DMS 273 (cell line): ENCODE data around the gene HOXB2.
"Not testable (repeated sequence)": the region's sequence is repeated elsewhere in the genome, so short reads cannot be mapped to it uniquely, and the experiment has no call there.

ENCODE experiments used
- DNase-seq: peaks from one replicate; lab custom pipeline; 2025; ENCODE audit not compliant: unreplicated experiment; lab: John Stamatoyannopoulos, UW

Gene HOXB2

DNA sequence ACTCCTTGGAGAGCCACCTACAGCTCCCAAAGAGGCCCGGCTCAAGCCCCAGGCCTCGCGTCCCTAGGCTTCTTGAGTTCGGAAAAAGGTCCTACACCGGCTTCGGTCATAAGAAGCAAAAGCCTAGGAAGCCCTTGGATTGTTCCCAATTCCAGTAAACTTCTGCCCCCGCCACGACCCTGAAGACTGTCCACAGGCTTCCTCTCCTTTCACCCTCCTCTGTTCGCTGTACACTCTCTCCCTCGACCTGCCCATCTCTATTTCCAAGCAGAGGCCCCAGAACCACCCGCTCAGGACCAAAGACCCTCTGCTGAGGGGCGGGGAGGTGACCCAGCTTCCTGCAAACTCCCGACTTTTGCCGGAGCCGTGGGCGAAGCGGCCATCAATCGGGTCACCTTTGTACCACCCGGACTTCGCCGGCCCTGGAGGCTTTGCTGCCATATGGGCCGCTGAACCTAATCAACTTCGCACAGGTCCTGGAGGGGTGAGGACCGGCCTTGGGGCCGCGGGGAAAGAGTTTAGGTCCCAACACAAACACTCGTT lies 2.7 kb downstream of the HOXB2 start:
- no peak for DNase-seq

DNA sequence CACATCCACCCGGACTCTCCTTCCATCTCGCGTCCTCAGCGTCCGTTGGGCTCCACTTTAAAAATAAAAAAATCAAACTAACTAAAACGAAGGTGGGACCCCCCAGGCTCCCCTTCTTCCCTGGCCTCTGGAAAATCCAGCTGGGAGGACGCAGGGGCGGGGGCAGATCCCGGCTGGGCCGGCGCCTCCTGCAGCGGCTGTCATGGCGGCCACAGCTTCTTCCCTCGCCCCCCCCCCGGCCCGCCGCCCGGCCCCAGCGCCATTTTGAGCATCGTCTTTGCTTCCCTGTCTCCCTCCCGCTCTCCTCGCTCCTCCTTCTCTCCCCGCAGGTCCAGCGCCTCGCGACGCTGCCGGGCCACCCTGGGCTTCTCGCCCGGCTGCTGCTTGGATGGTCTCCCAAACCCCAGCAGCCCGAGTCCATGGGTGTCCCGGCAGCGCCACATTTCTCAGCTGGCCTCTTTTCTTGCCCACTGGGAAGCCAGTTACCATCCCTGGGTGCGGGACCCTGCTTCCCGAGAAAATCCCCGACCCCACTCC lies 3.3 kb downstream of the HOXB2 start:
- no peak for DNase-seq

DNA sequence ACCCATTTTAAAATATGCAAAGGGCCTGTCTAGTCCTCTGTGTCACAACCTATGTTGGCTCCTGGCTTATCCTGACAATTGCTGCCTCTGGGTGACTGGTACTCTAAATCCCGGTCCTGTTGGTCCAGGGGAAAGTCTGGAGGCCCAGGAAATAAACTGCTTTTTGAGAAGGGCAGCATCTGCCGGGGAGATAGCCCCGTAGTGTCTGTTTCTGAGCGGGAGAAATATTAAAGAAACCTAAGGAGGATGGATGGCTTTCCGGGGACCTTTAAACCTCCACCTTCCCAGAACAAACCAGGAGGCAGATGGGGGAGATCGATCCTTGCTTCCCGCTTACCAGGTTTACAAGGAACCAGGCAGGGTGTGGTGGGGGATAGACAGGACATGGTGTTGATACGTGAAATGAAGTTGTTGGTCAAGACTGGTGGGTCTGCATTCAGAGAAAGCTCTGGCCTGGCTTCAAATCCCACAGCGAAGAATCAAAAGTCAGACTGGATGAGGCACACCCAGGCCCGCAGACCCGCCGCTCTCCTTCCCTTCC lies 3.8 kb downstream of the HOXB2 start:
- DNase-seq = no peak

DNA sequence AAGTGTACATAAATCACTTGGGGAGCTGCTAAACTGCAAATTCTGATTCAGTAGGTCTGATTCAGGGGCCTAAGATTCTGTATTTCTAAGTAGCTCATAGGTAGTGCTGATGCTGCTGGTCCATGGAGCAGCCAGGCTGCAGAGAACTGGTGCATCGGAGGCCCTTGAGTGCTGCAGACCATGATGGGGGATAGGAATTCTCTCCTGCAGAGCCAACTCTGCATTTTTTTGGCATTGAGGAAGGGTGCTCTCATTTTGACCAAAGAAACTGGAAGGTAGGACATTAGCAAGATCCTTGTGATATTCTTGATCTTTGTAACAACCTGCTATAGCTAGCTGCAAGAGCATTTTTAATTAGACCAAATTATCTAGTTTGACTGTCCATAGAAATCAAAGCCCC lies 4.7 kb downstream of the HOXB2 start:
- no peak for DNase-seq

DNA sequence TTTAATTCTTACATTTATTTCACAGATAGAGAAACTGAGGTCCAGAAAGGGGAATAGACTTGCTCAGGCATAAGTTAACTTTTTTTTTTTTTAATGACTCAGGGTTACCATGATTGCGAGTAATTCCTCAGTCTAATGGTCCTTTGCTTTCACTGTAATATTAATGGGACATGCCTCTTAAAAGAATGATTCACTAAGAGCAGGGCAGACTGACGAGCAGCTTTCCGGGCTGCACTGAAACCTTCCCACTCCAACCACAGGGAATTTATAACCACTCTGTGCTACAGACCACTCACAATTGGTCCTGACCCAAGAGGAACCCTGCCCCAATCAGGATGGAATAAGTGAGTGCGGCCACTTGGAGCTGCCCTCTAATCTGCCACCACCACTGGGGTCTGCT lies 5.7 kb downstream of the HOXB2 start:
- DNase-seq = no peak

DNA sequence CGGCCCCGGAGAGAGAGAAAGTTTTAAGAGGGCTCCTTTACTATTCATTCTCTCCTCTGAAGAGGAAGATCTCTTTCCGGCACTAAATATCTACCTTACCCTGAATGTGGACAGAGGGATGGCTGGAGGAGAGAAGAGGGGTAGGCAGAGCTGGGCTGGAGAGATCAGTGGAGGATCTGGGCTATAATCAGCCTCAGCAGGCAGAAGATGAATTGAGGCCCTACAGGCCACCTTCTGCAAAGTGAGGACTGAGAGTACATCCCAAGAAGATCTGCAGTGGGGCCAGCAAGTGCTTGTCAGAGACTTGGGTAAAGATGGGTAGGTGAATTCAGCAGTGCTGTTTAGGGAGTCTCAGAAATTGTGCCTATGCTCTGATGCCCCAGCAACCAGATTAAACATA lies 7.6 kb downstream of the HOXB2 start:
- no peak for DNase-seq

DNA sequence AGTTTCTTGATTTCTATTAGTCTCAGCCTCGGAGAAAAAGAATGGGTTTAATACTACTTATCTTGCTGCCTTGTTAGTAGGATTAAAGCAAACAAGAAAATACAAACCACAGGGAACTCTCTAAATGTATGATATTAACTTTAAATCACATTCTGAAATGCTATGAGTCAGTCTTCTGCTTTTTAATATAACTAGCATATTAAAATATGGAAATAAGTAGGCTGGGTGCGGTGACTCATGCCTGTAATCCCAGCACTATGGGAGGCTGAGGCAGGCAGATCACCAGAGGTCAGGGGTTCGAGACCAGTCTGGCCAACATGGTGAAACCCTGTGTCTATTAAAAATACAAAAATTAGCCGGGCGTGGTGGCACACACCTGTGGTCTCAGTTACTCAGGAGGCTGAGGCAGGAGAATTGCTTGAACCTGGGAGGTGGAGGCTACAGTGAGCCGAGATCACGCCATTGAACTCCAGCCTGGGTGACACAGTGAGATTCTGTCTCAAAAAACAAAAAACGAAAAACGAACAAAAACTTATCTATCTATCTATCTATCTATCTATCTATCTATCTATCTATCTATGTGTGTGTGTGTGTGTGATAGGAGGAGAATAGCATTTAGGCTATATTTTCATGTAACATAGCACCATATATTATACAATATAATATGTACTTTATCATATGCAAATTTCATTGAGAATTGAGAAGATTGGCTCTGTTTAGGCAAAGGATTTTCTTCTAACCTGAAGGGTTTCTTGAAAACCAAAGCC lies 8.9 kb downstream of the HOXB2 start:
- not testable (repeated sequence) for DNase-seq

DNA sequence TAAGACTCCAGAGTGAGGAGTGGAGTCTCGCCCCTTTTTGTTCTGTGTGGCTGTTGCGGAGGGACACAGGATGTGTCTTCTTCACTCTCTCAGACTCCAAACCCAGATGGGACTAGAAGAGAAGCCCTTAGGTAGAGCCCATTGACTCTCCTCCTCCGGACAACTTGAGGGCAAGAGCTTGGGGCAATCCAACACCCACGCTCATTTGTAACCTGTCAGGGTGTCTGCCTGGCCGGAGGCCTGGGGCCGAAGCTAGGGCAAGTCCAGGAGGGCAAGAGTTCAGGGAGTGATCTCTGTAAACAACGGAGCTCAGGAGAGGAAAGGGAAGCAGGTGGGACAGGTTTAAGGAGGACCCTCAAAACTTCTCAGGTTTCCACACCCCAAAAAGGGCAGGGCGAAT lies 12.6 kb downstream of the HOXB2 start:
- no peak for DNase-seq

DNA sequence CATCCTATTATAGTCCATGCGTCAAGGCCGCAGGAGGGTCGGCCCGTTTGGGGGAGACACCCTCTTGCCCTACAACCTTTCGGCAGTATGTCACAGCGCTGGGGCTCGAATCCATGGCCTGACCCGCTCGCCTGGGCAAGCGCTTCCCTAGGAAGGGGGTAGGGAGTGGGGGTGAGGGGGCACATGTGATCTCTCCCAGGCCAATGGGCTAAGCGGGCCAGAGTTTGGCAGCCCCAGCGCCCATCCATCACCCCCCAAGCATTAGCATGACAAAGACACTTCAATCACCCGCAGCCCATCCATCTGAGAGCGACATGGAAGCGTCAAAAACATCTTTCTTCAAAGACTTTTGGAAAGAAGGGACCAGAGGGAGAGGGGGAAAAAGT lies 14.0 kb downstream of the HOXB2 start, which contains the start of gene HOXB1:
TSS of gene HOXB1 (minus strand) at position 125 of the 386 bp plus-strand sequence. CDS start at position 18, 107 bp downstream.
- no peak for DNase-seq

DNA sequence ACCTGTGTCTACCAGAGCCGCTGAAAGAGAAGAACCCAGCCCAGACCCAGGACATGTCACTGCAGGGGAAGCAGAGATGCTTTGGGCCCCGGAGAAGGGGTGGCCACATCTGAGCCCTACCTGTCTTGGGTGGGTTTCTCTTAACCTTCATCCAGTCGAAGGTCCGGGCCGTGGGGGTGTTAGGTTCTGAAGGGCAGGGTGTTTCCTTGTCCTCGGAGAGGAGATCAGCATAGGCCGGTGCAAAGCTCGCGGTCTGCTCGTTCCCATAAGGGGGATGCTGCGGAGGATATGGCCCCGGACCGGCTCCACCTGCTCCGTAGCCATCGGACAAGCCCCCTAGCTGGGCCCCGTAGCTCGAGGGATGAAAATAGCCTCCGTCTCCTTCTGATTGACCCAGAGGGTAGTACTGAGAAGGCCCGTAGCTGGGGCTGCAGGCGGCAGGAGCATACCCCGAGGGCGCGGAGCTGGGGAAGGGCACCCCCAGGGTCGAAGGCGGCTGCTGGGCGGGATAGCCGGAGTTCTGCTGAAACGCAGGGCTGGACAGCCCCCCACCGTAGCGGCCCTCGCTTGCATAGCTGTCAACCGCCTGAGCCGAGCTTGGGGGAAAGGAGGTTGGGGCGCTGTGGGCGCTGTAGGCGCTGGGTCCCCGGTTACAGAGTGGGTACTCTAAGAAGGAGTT lies 14.6 kb downstream of the HOXB2 start:
- no peak for DNase-seq

DNA sequence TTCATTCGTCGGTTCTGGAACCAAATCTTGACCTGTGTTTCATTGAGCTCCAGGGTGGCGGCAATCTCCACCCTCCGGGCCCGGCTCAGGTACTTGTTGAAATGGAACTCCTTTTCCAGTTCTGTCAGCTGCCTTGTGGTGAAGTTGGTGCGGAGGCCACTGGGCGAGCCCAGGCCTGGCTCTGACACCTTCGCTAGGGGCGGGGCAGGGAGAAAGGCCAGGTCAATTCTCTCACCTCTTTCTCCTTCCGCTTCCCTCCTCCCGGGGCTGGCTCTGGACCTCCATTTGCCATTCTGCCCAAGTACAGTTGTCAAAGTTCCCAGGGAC lies 15.3 kb downstream of the HOXB2 start:
- no peak for DNase-seq

DNA sequence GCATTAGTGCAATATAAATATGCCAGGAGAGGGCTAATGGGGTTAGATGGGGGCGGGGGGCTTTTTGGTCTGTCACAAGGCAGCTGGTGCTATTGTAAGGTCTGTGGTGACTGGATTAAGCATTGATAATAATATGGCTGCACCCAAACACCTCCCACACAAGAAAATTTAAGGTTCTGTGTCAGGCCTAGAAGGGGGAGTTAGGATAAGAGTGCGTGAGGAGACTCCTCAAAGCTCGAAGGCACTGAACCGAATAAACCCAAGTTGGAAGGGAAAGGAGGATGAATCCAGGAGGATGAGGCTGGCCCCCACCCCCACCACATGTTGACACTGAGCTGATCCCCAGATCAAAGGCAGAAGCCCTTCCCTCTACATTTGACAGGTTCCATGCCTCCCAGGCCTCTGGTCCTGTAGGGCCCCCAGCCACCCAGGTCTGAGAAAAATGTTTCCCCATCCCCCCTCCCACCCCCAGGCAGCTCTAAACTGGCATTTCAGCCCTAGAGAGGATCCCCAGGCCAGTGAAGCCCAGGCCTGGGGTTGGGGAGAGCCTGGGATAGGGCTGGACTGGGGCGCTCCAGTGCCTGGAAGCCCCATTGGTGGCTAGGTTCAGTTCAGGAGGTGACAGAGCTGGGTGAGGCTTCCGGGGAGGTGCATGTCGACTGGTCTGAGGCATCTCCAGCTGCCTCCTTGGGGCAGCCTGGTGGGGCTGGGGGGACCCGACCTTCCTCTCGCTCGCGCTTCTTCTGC lies 15.8 kb downstream of the HOXB2 start:
- DNase-seq = no peak

DNA sequence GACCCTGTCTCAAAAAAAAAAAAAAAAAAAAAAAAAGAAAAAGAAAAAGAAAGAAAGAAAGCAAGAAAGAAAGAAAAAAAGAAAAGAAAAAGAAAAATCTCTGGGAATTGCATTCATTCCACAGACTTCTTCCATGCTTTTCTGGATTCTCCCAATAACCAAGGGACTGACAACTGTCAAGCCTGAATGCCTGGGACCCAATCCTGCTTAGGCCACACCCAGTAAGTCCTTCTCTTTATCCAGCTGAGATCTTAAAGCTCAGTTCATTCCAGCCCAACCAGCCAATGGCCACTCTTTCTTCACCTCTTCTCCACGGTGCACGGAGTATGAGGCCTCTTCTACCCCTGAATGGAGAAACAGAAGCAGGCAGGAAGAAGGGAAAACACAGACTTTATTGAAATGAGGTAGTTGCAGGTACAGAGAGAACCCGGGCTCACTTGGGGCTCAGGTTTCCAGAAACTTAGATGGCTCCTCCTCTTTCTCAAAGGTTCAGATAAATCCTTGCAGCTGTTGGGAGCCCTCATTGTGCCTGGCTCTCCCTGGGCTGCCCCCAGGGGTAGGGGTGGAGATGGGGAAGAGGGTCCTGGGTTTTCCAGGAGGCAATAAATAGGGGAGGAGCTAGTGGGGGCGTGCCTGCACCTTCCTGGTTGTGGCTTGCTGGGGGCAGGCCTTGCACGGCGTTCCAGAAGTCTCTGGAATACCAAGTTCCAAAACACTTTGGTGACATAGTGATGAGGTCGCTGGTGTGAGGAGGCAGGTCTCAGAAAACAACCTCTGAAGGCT lies 16.6 kb downstream of the HOXB2 start:
- DNase-seq = no peak

DNA sequence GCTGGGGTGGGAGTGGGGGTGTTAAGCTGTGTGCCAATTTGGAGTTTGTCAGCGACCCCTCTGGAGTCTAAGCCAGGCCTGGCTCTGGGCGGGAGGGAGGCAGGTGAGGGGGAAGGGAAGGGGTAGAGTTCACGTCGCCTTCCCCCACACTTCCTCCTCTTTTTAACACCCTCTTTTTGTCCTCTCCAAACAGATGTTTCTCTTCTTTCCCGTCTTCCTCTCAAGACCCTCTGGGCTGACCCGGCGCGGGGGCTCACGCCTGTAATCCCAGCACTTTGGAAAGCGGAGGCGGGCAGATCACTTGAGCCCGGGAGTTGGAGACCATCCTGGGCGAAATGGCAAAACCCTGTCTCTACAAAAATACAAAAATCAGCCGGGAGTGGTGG lies 17.4 kb downstream of the HOXB2 start:
- no peak for DNase-seq

DNA sequence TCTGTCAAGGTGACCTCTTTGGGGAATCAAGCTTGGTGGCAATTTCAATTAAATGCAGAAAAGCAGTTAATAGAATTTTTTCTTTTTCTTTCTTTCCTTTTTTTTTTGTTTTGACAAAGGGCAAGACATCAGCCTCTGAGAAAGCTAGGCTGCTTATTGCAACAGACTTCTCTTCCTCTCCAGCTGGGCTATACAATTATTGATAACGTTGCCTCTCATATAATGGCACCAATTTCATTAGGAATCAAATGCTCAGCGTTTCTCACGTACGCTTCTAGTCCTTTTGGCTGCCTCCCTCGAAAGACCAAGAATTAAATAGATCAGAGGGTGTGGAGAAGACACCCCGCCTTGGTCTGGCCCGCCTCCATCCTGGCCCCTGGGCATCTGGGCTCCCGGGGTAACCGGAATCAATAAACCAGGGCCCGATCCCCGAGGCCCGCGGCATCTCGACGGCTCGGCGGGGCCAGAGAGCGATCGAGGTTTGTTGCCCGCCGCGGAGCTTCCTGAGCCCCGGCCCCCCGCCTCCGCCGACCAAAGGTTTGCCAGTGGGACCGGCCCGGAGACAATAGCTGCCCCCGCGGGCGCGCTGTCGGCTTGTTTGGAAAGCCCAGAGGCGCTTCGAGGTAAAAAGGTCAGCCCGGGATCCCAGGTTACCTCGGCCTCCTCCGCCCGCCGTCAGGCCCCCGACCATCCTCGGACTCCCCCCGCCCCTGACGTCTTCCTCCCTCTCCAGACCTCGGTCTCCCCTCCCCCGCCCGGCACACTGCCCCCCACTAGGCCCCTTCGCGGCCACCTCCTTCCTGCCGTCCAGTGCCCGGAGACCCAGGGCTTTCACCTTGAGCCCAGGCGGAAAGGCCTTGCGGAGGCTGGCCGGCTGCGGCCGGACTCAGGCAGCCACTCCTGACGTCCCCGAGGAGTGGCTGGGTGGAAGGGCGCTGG lies 18.0 kb downstream of the HOXB2 start:
- no peak for DNase-seq

DNA sequence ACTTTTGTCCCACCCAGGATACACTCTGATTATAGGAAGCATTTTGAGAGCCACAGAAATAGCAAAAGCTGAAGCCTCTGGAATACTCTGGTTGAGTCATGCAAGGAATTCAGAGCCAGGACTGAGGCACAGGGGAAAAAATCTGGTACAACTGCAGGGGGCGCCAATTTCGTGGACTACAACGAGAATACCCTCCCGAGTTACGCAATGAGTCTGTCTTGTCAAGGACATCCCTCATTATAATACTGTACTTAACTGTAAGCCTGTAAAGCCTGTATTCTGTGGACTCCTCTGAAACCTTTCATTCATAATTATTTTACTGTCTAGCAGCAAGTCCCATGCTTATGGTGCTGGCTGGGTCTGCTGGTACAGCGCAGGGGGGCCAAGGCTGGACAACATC lies 21.9 kb downstream of the HOXB2 start:
- DNase-seq = no peak

DNA sequence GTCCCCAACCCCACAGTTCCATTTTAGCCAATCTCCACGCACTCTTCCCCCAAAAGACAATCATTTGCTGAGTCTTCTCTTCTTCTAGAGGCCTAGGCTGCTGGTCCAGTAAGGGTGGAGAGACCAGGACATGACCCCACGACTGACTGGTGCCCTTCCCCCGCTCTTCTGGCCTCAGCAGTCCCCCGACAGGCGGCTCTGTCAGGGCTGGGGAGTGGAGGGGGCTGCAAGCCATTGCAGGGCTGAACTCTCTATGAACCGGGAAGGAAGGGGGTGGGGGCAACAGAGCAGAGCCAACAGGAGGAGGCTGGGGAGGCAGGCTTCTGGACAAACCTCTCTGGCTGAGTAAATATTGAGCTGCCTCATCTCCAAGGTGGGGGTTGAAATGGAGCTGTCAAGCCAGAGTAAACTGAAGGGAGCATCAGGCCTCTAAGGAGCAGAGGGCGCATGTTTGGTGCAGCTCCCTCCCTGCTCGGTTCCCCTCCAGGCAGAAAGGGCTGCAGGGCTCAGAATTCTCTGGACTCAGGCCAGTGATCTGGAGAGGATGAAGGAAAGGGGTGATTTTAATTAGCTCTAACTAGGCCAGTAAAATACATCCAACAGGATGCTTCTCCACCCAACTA lies 22.8 kb downstream of the HOXB2 start:
- DNase-seq = no peak

DNA sequence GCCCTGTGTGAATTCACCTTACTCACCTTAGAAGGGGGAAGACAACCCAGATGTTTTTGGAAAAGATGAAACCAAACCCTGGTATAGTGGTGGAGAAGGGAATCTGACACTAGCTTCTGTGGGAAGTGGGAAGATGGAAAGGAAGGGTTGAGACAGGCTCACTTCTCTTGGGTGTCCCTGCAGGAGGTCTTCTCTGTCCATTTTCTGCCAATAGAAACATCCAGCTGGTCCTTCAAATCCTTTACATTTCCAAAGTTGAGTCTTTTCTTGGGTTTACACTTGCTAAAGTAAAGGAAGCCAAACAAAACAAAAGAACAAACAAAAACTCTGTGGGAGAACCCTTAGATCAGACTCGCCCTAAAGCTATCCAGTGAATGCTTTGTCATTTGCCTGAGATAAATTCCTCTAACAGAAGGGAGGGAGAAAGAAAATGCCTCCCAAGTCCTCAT lies 24.3 kb downstream of the HOXB2 start:
- no peak for DNase-seq

DNA sequence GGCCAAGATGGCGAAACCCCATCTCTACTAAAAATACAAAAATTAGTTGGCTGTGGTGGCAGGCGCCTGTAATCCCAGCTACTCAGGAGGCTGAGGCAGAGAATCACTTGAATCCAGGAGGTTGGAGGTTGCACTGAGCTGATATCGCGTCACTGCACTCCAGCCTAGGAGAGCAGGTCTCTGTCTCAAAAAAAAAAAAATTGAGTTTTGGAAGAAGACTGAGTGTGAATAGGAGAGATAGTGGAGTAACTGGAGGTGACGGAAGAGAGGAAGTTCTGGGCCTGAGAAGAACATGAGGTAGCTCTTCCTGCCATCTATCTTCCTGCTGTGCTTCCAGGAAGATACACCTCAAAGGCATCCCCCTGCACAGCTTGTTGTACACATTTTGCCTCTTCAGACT lies 25.5 kb downstream of the HOXB2 start:
- no peak for DNase-seq
